NCI-H774 (cell line): ENCODE data around the gene LMOD3.
A peak's percentile ranks its signal among the peaks of the same experiment; 100 is the strongest.

Source experiments
- DNase-seq: peaks from one replicate; lab custom pipeline; 2025; lab: John Stamatoyannopoulos, UW

LMOD3 gene

GRCh38 chr3:69091389-69092029, 30.9 kb downstream of the LMOD3 start:
- DNase-seq, result no peak

- no peak for DNase-seq
Observed at GRCh38 chr3:69090021-69090420, 32.4 kb downstream of the LMOD3 start.

GRCh38 chr3:69088063-69088462, 34.3 kb downstream of the LMOD3 start:
- DNase-seq, result no peak

- no peak for DNase-seq
Observed at GRCh38 chr3:69087030-69087791, 35.2 kb downstream of the LMOD3 start.

GRCh38 chr3:69085833-69086722, 36.3 kb downstream of the LMOD3 start:
- no peak for DNase-seq

- DNase-seq, result no peak
Observed at GRCh38 chr3:69085168-69085832, 37.1 kb downstream of the LMOD3 start.

- peak; percentile 73 for DNase-seq
Observed at GRCh38 chr3:69084326-69085167, 37.8 kb downstream of the LMOD3 start, which contains the start of gene ARL6IP5. Gene ARL6IP5 (plus strand): TSS chr3:69084937. CDS start chr3:69085048, 111 bp downstream.

GRCh38 chr3:69082805-69083204, 39.6 kb downstream of the LMOD3 start:
- DNase-seq, result no peak

- no peak for DNase-seq
Observed at GRCh38 chr3:69082361-69082760, 40.0 kb downstream of the LMOD3 start.

GRCh38 chr3:69081583-69082262, 40.7 kb downstream of the LMOD3 start:
- no peak for DNase-seq

GRCh38 chr3:69080233-69080920, 42.0 kb downstream of the LMOD3 start, which contains the start of gene UBA3:
Gene UBA3 (minus strand): TSS chr3:69080365. CDS start chr3:69080353, 12 bp downstream.
- DNase-seq, result peak; percentile 64

- DNase-seq, result no peak
Observed at GRCh38 chr3:69079269-69080159, 42.9 kb downstream of the LMOD3 start.

- DNase-seq, result no peak
Observed at GRCh38 chr3:69072928-69073327, 49.5 kb downstream of the LMOD3 start.

GRCh38 chr3:69066121-69066520, 56.3 kb downstream of the LMOD3 start:
- DNase-seq, result no peak

- DNase-seq, result no peak
Observed at GRCh38 chr3:69065318-69065964, 57.0 kb downstream of the LMOD3 start.

- no peak for DNase-seq
Observed at GRCh38 chr3:69063636-69064035, 58.8 kb downstream of the LMOD3 start.

GRCh38 chr3:69059688-69060087, 62.7 kb downstream of the LMOD3 start:
- no peak for DNase-seq

GRCh38 chr3:69058947-69059224, 63.5 kb downstream of the LMOD3 start:
- no peak for DNase-seq
